Astrocyte (in vitro differentiated cells and primary cell): ENCODE measurements around the gene PARN. TPM values are rescaled to one million over a fixed set of nuclear protein-coding genes. Genes with fewer than 3 reads are reported as not detected.
A peak's percentile ranks its signal among the peaks of the same experiment; 100 is the strongest.

Experiments
- DNase-seq: peaks from one replicate; pipeline ENCODE4 v3.0.0-alpha.2; 2010; ENCODE audit warnings: low read depth
- FAIRE-seq: peaks from 2 replicates; lab custom pipeline; 2011; peaks lifted over from hg19 to GRCh38; lab: Jason Lieb, UNC
- H2AFZ ChIP-seq: 2 replicates; pipeline ENCODE4 v1.6.0; 2012; ENCODE audit warnings: low read depth, low read length, inconsistent platforms
- H3K27ac ChIP-seq: 2 replicates; pipeline ENCODE4 v1.5.1; 2011; ENCODE audit warnings: low read depth, low read length, inconsistent platforms
- H3K27me3 ChIP-seq: 2 replicates; pipeline ENCODE4 v1.6.0; 2011; ENCODE audit warnings: low read length, inconsistent platforms; ENCODE audit not compliant: insufficient read depth
- H3K36me3 ChIP-seq: 2 replicates; pipeline ENCODE4 v1.5.1; 2011; ENCODE audit warnings: low read length, inconsistent platforms; ENCODE audit not compliant: insufficient read depth
- H3K4me1 ChIP-seq: 2 replicates; pipeline ENCODE4 v1.5.1; 2011; ENCODE audit warnings: low read length, inconsistent platforms; ENCODE audit not compliant: insufficient read depth
- H3K4me2 ChIP-seq: 2 replicates; pipeline ENCODE4 v1.6.0; 2012; ENCODE audit warnings: low read length, inconsistent platforms
- H3K4me3 ChIP-seq: 2 replicates; pipeline ENCODE4 v1.5.1; 2011; ENCODE audit warnings: low read depth, mild to moderate bottlenecking, low read length, inconsistent platforms; ENCODE audit not compliant: insufficient read depth
- H3K79me2 ChIP-seq: 2 replicates; pipeline ENCODE4 v1.6.0; 2012; ENCODE audit warnings: mild to moderate bottlenecking, low read length, inconsistent platforms; ENCODE audit not compliant: insufficient read depth
- H3K9ac ChIP-seq: 2 replicates; pipeline ENCODE4 v1.6.0; 2012; ENCODE audit warnings: mild to moderate bottlenecking, low read length, inconsistent platforms
- H3K9me3 ChIP-seq: 2 replicates; pipeline ENCODE4 v1.5.1; 2012; ENCODE audit warnings: low read depth, mild to moderate bottlenecking, low read length, inconsistent platforms; ENCODE audit not compliant: insufficient read depth
- H4K20me1 ChIP-seq: 2 replicates; pipeline ENCODE4 v1.6.0; 2012; ENCODE audit warnings: low read length, inconsistent platforms; ENCODE audit not compliant: insufficient read depth
- H3K27ac Mint-ChIP-seq: one replicate; pipeline ENCODE4 v1.8.0; 2021; ENCODE audit warnings: mild to moderate bottlenecking, mixed read lengths; ENCODE audit not compliant: unreplicated experiment
- H3K27me3 Mint-ChIP-seq: one replicate; pipeline ENCODE4 v1.8.0; 2021; ENCODE audit warnings: low read depth, mixed read lengths; ENCODE audit not compliant: unreplicated experiment
- H3K36me3 Mint-ChIP-seq: one replicate; pipeline ENCODE4 v1.8.0; 2021; ENCODE audit warnings: low read depth, mixed read lengths; ENCODE audit not compliant: unreplicated experiment
- H3K4me1 Mint-ChIP-seq: one replicate; pipeline ENCODE4 v1.8.0; 2021; ENCODE audit warnings: low read depth, mixed read lengths; ENCODE audit not compliant: unreplicated experiment
- H3K4me3 Mint-ChIP-seq: one replicate; pipeline ENCODE4 v1.8.0; 2021; ENCODE audit warnings: mild to moderate bottlenecking, moderate library complexity, mixed read lengths; ENCODE audit not compliant: unreplicated experiment
- H3K9me3 Mint-ChIP-seq: one replicate; pipeline ENCODE4 v1.8.0; 2021; ENCODE audit warnings: mild to moderate bottlenecking, mixed read lengths; ENCODE audit not compliant: unreplicated experiment
- EZH2 ChIP-seq: IDR thresholded peaks from 2 replicates; pipeline ENCODE4 v1.6.1; 2012; ENCODE audit warnings: mild to moderate bottlenecking, low read length, inconsistent platforms; ENCODE audit not compliant: insufficient read depth
- total RNA-seq: library from RNA; stranded (reverse); gene quantifications from 2 replicates; pipeline ENCODE4 v1.2.1, GENCODE V29; 2021
- TF ChIP-seq, protein P1 (sequence below): IDR thresholded peaks from 2 replicates; pipeline ENCODE4 v1.5.1; 2011; ENCODE audit warnings: low read depth, mild to moderate bottlenecking, inconsistent platforms, low read length, moderate library complexity; ENCODE audit not compliant: insufficient read depth

Gene PARN
- total RNA-seq, 1 donor from 2014 or later, result 26.1 TPM

DNA sequence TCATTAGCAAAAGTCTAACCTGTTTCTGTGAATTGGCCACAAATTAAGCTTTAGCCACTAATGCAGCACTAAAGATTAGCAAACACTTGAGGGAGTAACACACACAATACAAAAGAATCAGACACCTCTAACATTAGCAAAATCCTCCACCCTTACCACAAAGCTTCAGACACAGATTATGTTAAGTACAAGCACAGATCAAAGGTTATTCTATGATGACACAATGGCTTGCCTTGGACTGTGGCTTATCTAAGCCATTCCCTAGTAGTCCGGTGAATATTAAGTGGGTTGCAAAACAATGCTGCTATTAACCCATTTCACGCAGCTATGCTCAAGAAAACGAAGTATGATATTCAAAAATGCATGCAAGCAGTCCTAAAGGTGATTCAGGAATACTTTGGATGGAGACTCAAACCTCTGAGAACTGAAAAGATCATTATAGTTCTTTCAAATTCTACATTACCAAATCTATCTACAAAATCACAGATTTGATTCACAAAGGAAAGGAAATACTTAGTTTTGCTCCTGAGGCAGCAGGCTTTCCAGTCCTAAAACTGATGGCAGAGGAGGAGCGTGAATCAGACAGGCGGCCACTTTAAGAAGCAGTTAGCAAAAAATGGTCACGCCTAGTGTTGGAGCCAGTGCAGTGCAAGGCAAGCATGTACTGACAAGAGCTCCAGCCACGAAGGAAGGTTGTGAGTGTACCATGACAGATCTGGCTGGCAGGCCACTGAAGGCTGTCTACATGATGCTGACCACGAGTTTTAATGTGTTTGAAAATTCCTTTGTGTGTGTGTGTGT is 67.2 kb downstream of the PARN start:
- Histone ChIP-seq H3K79me2 (no peaks in the 10 kb centered on the region), H3K27ac (no peak overlapping the region), H3K9ac (no peak overlapping the region), H3K27me3 (no peaks in the 10 kb centered on the region), H3K4me2 (no peak overlapping the region), H3K4me3 (no peak overlapping the region), H3K4me1 (no peaks in the 10 kb centered on the region), H3K36me3 (peaks cover 1% of the 10 kb centered on the region), H4K20me1 (peaks cover 11% of the 10 kb centered on the region), H3K9me3 (no peaks in the 10 kb centered on the region), H2AFZ (no peak overlapping the region)
- no peak overlapping the region for H3K27ac Mint-ChIP-seq
- H3K4me1 Mint-ChIP-seq, result peaks cover 26% of the 10 kb centered on the region
- no peak for TF ChIP-seq EZH2
- DNase-seq, result peak; percentile 44
- no peak overlapping the region for H3K4me3 Mint-ChIP-seq
- H3K9me3 Mint-ChIP-seq, result no peaks in the 10 kb centered on the region
- peaks cover 5% of the 10 kb centered on the region for H3K36me3 Mint-ChIP-seq
- no peaks in the 10 kb centered on the region for H3K27me3 Mint-ChIP-seq
- FAIRE-seq, result no peak

DNA sequence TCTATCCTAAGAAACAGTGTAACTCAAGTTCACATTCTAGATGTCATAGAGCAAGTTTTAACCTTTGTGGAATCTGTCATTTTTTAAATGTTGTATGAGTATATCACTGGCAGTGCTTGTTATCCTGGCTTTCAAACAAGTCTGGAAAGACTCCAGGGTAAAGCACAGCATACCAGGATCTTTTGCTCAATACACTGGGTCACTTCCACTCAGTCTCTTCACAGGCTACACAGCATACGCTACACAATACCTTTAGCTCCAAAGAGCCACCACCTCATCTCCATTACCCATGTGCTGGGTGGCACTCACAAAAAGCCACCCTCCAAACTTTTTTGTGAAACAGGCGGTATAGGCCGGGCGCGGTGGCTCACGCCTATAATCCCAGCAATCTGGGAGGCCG is 69.5 kb downstream of the PARN start:
- Histone ChIP-seq H3K79me2 (no peaks in the 10 kb centered on the region), H3K27ac (no peak overlapping the region), H3K9me3 (no peaks in the 10 kb centered on the region), H3K4me2 (no peak overlapping the region), H2AFZ (no peak overlapping the region), H3K4me1 (no peaks in the 10 kb centered on the region), H3K36me3 (peaks cover 2% of the 10 kb centered on the region), H3K4me3 (no peak overlapping the region), H3K9ac (no peak overlapping the region), H3K27me3 (no peaks in the 10 kb centered on the region), H4K20me1 (peaks cover 11% of the 10 kb centered on the region)
- no peaks in the 10 kb centered on the region for H3K27me3 Mint-ChIP-seq
- H3K27ac Mint-ChIP-seq, result no peak overlapping the region
- H3K9me3 Mint-ChIP-seq, result no peaks in the 10 kb centered on the region
- peaks cover 26% of the 10 kb centered on the region for H3K4me1 Mint-ChIP-seq
- FAIRE-seq (no peak), DNase-seq (no peak)
- H3K36me3 Mint-ChIP-seq, result peaks cover 3% of the 10 kb centered on the region
- no peak for TF ChIP-seq EZH2
- TF ChIP-seq, protein P1, sequence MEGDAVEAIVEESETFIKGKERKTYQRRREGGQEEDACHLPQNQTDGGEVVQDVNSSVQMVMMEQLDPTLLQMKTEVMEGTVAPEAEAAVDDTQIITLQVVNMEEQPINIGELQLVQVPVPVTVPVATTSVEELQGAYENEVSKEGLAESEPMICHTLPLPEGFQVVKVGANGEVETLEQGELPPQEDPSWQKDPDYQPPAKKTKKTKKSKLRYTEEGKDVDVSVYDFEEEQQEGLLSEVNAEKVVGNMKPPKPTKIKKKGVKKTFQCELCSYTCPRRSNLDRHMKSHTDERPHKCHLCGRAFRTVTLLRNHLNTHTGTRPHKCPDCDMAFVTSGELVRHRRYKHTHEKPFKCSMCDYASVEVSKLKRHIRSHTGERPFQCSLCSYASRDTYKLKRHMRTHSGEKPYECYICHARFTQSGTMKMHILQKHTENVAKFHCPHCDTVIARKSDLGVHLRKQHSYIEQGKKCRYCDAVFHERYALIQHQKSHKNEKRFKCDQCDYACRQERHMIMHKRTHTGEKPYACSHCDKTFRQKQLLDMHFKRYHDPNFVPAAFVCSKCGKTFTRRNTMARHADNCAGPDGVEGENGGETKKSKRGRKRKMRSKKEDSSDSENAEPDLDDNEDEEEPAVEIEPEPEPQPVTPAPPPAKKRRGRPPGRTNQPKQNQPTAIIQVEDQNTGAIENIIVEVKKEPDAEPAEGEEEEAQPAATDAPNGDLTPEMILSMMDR, result no peak
- H3K4me3 Mint-ChIP-seq, result no peak overlapping the region

DNA sequence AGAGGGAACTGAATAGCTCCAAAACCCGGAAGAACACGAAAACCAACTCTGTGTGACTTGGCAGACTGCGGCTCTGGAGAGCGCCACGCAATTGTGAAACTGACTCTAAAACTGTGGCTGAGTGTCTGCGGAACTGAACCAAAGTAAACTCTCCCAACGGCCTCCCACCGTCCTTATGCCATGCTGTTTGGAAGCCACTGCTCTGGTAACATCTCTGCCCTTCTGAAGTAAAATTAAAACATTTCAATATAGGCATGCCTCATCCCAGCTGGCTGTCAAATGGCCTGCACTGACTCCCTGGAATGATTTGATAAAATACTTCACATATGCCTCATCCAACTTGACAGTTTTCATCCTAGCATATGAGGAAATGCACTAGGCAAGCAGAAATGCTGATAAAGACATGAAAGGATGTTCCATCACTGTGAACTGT is 70.2 kb downstream of the PARN start:
- Mint-ChIP-seq H3K9me3 (no peaks in the 10 kb centered on the region), H3K27ac (no peak overlapping the region), H3K4me3 (no peak overlapping the region), H3K27me3 (no peaks in the 10 kb centered on the region), H3K36me3 (peaks cover 3% of the 10 kb centered on the region), H3K4me1 (peaks cover 20% of the 10 kb centered on the region)
- peaks cover 2% of the 10 kb centered on the region for H3K36me3 ChIP-seq
- peak; percentile 10 for DNase-seq
- H2AFZ ChIP-seq, result no peak overlapping the region
- H3K4me2 ChIP-seq, result no peak overlapping the region
- TF ChIP-seq, protein P1, result no peak
- no peak for TF ChIP-seq EZH2
- H3K4me1 ChIP-seq, result no peaks in the 10 kb centered on the region
- FAIRE-seq, result no peak
- no peak overlapping the region for H3K4me3 ChIP-seq
- no peaks in the 10 kb centered on the region for H3K79me2 ChIP-seq
- no peak overlapping the region for H3K9ac ChIP-seq
- H3K27me3 ChIP-seq, result no peaks in the 10 kb centered on the region
- no peaks in the 10 kb centered on the region for H3K9me3 ChIP-seq
- peaks cover 11% of the 10 kb centered on the region for H4K20me1 ChIP-seq
- H3K27ac ChIP-seq, result no peak overlapping the region
